Activated naive CD8-positive, alpha-beta T cell treated with anti-CD3 and anti-CD28 coated beads, Interleukin-2, amount 50 U/mL, for 16 hours (primary cell): Measurements from ENCODE around the gene FHOD3.
A peak's percentile ranks its signal among the peaks of the same experiment; 100 is the strongest.

Experiments
- DNase-seq: peaks from one replicate; pipeline ENCODE4 v3.0.0-alpha.2; 2020; ENCODE audit warnings: low read depth, low spot score

Gene FHOD3

DNA sequence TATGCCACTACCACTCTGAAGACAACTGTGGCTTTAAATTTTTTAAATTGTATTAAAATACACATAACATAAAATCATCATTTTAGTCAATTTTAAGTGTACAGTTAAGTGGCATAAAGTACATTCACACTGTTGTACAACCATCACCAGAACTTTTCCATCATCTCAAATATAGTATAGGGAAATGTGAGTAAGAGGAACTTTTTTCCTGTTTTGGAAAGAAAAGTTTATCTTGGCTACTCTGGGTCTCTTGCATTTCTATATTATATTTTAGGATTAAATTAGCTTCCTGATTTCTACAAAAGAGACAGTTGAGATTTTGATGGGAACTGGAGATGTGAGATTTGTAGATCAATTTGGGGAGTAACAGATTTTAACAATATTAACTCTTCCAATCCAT lies 528.0 kb downstream of the FHOD3 start:
- DNase-seq = no peak

DNA sequence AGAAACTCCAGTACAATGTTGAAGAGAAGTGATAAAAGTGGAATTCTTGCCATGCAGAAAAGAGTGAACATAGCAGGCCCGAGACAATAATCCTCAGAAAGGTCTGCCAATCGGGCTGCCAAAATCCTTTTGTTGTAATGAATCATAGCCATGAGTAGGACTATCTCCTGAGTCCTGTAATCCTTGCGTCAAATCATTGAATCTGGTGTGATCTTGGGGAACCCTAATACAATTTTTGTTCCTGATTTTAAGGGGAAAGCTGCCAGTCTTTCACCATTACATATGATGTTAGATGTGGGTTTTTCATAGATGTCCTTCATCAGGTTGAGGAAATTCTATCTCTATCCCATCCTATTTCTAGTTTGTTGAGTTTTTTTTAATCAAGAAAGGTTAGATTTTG lies 529.0 kb downstream of the FHOD3 start:
- no peak for DNase-seq

DNA sequence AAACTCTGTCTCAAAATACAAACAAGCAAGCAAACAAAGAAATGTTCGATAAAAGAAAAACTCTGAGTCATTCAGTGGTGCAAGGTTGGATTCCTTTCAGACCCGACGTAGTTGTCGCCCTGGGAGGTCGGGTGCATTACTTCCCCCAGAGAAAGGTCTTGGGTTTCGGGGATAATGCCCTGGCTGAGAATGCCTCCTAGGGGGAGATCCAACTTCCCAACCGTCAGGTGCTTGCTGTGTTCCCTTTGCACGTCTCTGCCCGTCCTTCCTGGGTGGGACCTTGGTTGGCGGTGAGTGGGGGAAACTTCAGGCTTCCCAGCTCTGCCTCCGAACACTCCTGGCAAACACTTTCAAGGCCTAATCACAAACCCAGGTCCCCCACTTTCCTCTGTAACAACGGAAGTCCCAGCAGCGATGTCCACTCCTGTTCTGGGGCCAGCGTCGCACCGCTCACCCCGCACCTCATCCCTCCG lies 530.7 kb downstream of the FHOD3 start:
- DNase-seq = no peak

DNA sequence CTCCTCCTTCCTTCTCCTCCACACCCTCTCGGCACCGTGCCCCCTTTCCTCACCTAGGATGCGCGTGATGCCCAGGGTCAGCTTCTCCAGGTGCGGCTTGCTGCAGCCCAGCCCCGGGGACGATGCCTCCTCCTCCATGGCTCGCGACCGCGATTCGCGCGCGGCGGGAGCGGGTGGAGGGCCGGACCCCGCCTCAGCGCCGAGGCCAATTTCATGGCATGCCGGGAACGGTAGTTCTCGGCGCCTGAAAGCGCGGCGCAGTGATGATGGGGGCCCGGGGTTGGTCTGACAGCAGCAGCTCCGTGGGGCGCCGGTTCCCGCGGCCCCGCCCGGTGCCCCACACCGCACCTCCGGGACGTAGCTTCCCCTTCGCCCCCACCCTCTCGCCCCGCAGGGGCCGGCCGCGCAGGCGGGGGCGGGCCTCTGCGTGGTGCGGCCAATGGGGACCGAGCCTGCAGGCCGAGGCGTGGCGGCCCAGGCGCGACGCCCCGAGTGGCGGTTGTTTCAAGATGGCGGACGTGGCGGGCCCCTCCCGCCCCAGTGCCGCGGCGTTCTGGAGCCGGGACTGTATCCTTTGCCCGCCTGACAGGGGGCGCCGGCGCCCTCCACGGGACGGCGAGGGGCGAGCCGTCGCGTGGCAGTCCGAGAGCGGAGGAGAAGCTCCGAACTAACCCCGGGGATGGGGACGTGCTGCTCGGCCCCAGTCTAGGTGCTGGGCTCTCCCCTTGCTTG lies 531.3 kb downstream of the FHOD3 start, which contains the start of the genes KIAA1328 and TPGS2:
TSS of gene KIAA1328 (plus strand) at position 498 of the 732 bp plus-strand sequence. CDS start at position 510, 12 bp downstream.
TSS of gene TPGS2 (minus strand) at position 373 of the 732 bp plus-strand sequence. CDS start at position 138, 235 bp downstream.
- peak; percentile 65 for DNase-seq
